ENCODE measurements around the gene TSEN2.
"Not testable (repeated sequence)": the region's sequence is repeated elsewhere in the genome, so short reads cannot be mapped to it uniquely, and the experiment has no call there.

TSEN2 gene

GRCh38 chr3:12452361-12453330 lies 31.6 kb upstream of the TSEN2 start:
- DNase-seq: peak; percentile 9

- peak; percentile 8 for DNase-seq
Observed at GRCh38 chr3:12454076-12454815, 30.0 kb upstream of the TSEN2 start.

GRCh38 chr3:12454816-12455121 lies 29.5 kb upstream of the TSEN2 start:
- peak; percentile 1 for DNase-seq

GRCh38 chr3:12455740-12456139 lies 28.5 kb upstream of the TSEN2 start:
- DNase-seq: peak; percentile 8

- peak; percentile 10 for DNase-seq
Observed at GRCh38 chr3:12456441-12456840, 27.8 kb upstream of the TSEN2 start.

GRCh38 chr3:12457380-12457779 lies 26.9 kb upstream of the TSEN2 start:
- DNase-seq: not testable (repeated sequence)

- peak; percentile 64 for DNase-seq
Observed at GRCh38 chr3:12458901-12459300, 25.4 kb upstream of the TSEN2 start.

GRCh38 chr3:12460127-12460526 lies 24.2 kb upstream of the TSEN2 start:
- no peak for DNase-seq

- no peak for DNase-seq
Observed at GRCh38 chr3:12461097-12461649, 23.1 kb upstream of the TSEN2 start.

- peak; percentile 32 for DNase-seq
Observed at GRCh38 chr3:12462159-12462947, 21.9 kb upstream of the TSEN2 start.

- no peak for DNase-seq
Observed at GRCh38 chr3:12463686-12464085, 20.6 kb upstream of the TSEN2 start.

- no peak for DNase-seq
Observed at GRCh38 chr3:12464181-12464580, 20.1 kb upstream of the TSEN2 start.

GRCh38 chr3:12465151-12465835 lies 19.0 kb upstream of the TSEN2 start:
- DNase-seq: no peak

- DNase-seq: no peak
Observed at GRCh38 chr3:12465836-12466225, 18.4 kb upstream of the TSEN2 start.

GRCh38 chr3:12467746-12468145 lies 16.5 kb upstream of the TSEN2 start:
- DNase-seq: no peak

GRCh38 chr3:12468276-12468675 lies 16.0 kb upstream of the TSEN2 start:
- no peak for DNase-seq

- DNase-seq: no peak
Observed at GRCh38 chr3:12468757-12469156, 15.5 kb upstream of the TSEN2 start.

- DNase-seq: not testable (repeated sequence)
Observed at GRCh38 chr3:12469222-12469621, 15.1 kb upstream of the TSEN2 start.

- DNase-seq: no peak
Observed at GRCh38 chr3:12470111-12470510, 14.2 kb upstream of the TSEN2 start.

- DNase-seq: no peak
Observed at GRCh38 chr3:12470680-12471079, 13.6 kb upstream of the TSEN2 start.

GRCh38 chr3:12471241-12471640 lies 13.0 kb upstream of the TSEN2 start:
- no peak for DNase-seq

- DNase-seq: no peak
Observed at GRCh38 chr3:12472000-12472610, 12.2 kb upstream of the TSEN2 start.
